RPMI8226 (cell line): ENCODE data around the gene MCM6.

Source experiments
- DNase-seq: peaks from one replicate; pipeline ENCODE4 v3.0.0-alpha.2; 2015

The MCM6 gene

GRCh38 chr2:135862718-135863117 lies 13.5 kb downstream of the MCM6 start:
- DNase-seq: no peak

GRCh38 chr2:135853401-135853800 lies 22.8 kb downstream of the MCM6 start:
- DNase-seq: no peak

GRCh38 chr2:135851858-135852257 lies 24.4 kb downstream of the MCM6 start:
- DNase-seq: no peak

- DNase-seq: no peak
These were observed 25.2 kb downstream of the MCM6 start for GRCh38 chr2:135850892-135851668.

- no peak for DNase-seq
These were observed 27.2 kb downstream of the MCM6 start for GRCh38 chr2:135849087-135849486.

- DNase-seq: no peak
These were observed 30.2 kb downstream of the MCM6 start for GRCh38 chr2:135845997-135846396.

- DNase-seq: no peak
These were observed 31.0 kb downstream of the MCM6 start for GRCh38 chr2:135845257-135845656.

- DNase-seq: no peak
These were observed 31.8 kb downstream of the MCM6 start for GRCh38 chr2:135844301-135844895.

- no peak for DNase-seq
These were observed 32.6 kb downstream of the MCM6 start for GRCh38 chr2:135843671-135844070.

GRCh38 chr2:135840601-135841000 lies 35.6 kb downstream of the MCM6 start:
- no peak for DNase-seq

- no peak for DNase-seq
These were observed 36.5 kb downstream of the MCM6 start for GRCh38 chr2:135839713-135840112.

GRCh38 chr2:135838502-135838901 lies 37.7 kb downstream of the MCM6 start:
- no peak for DNase-seq

GRCh38 chr2:135836596-135837270 lies 39.5 kb downstream of the MCM6 start, which contains the start of gene LCT:
LCT (minus strand) TSS chr2:135837184; CDS start chr2:135837169, 15 bp downstream.
- DNase-seq: no peak

- DNase-seq: no peak
These were observed 43.4 kb downstream of the MCM6 start for GRCh38 chr2:135832891-135833290.

- DNase-seq: no peak
These were observed 44.9 kb downstream of the MCM6 start for GRCh38 chr2:135831180-135831812.

- no peak for DNase-seq
These were observed 46.7 kb downstream of the MCM6 start for GRCh38 chr2:135829378-135830135.

GRCh38 chr2:135826544-135826943 lies 49.7 kb downstream of the MCM6 start:
- no peak for DNase-seq

GRCh38 chr2:135825550-135826176 lies 50.6 kb downstream of the MCM6 start:
- DNase-seq: no peak

GRCh38 chr2:135825131-135825530 lies 51.1 kb downstream of the MCM6 start:
- no peak for DNase-seq

GRCh38 chr2:135822855-135823254 lies 53.4 kb downstream of the MCM6 start:
- DNase-seq: no peak

GRCh38 chr2:135821190-135821589 lies 55.1 kb downstream of the MCM6 start:
- no peak for DNase-seq

- no peak for DNase-seq
These were observed 56.1 kb downstream of the MCM6 start for GRCh38 chr2:135820003-135820618.
